ENCODE measurements around the gene DTD2. TPM values are rescaled to one million over a fixed set of nuclear protein-coding genes. Genes with fewer than 3 reads are reported as not detected.

The DTD2 gene
- total RNA-seq, 1 experiment from 2014 or later: 14.8 TPM

- Histone ChIP-seq H2AFZ (ENCODE audit: low read length) (no peak overlapping the region), H2BK12ac (ENCODE audit: insufficient read length, low read depth, low read length) (no peak overlapping the region), H3K4ac (ENCODE audit: low read depth, low read length) (no peak overlapping the region), H3K56ac (ENCODE audit: insufficient read length, low read depth, low read length) (no peak overlapping the region), H3K18ac (ENCODE audit: insufficient read length, low read depth, low read length) (no peak overlapping the region), H2BK5ac (ENCODE audit: insufficient read length, low read length) (no peak overlapping the region), H3K9me3 (ENCODE audit: control insufficient read depth, low read depth, low read length) (no peaks in the 10 kb centered on the region), H3K14ac (ENCODE audit: insufficient read depth, low read length) (no peak overlapping the region), H3K79me1 (ENCODE audit: insufficient read depth, low read depth, low read length, poor library complexity, severe bottlenecking) (no peaks in the 10 kb centered on the region), H2BK120ac (ENCODE audit: low read depth, low read length, poor library complexity, severe bottlenecking) (no peak overlapping the region), H4K91ac (ENCODE audit: insufficient read length, low read depth, low read length) (no peak overlapping the region), H3K27ac (ENCODE audit: insufficient read length, low read depth, low read length) (no peak overlapping the region), H3K9ac (ENCODE audit: extremely low read depth, insufficient read length, low read length) (no peak overlapping the region), H4K8ac (replicated peaks; ENCODE audit: insufficient read length, low read depth, low read length) (no peak overlapping the region), H3K4me2 (ENCODE audit: insufficient read depth, insufficient read length, low read length) (no peak overlapping the region), H3K79me2 (ENCODE audit: insufficient read depth, low read length) (no peaks in the 10 kb centered on the region), H2BK15ac (ENCODE audit: low read depth, low read length) (no peak overlapping the region), H2BK20ac (ENCODE audit: low read depth, low read length, poor library complexity, severe bottlenecking) (no peak overlapping the region), H3K4me1 (ENCODE audit: insufficient read depth, low read length) (no peaks in the 10 kb centered on the region), H3K23ac (ENCODE audit: insufficient read length, low read depth, low read length) (no peak overlapping the region), H3K23me2 (ENCODE audit: insufficient read length, low read depth, low read length, poor library complexity, severe bottlenecking) (no peaks in the 10 kb centered on the region), H3T11ph (ENCODE audit: low read length) (no peak overlapping the region), H3K27me3 (ENCODE audit: insufficient read depth, low read length) (no peaks in the 10 kb centered on the region), H4K20me1 (ENCODE audit: control insufficient read depth, insufficient read depth, insufficient read length) (no peaks in the 10 kb centered on the region), H2AK5ac (ENCODE audit: insufficient read length, low read length) (no peak overlapping the region), H4K5ac (ENCODE audit: insufficient read length, low read depth, low read length) (no peak overlapping the region)
- no peak overlapping the region for H3K4me3 Mint-ChIP-seq
- H3K4me1 Mint-ChIP-seq: no peaks in the 10 kb centered on the region
- TF ChIP-seq CTCF (conservative IDR thresholded peaks at IDR 0.05): no peak
- no CpG with 5 or more reads among the region's 8 CpGs for WGBS (ENCODE audit: extremely low coverage, insufficient read length, low lambda C conversion rate)
- DNase-seq: no peak
- no peaks in the 10 kb centered on the region for H3K27me3 Mint-ChIP-seq (ENCODE audit: low read depth)
- H3K9me3 Mint-ChIP-seq: no peaks in the 10 kb centered on the region
- H3K36me3 Mint-ChIP-seq (ENCODE audit: insufficient read depth in 1 of 3, low read depth in 3 of 3): peaks cover 12 to 38% (median 26%) of the 10 kb centered on the region in 3 experiments
- H3K27ac Mint-ChIP-seq: no peak overlapping the region
These were observed 8.2 kb downstream of the DTD2 start for GRCh38 chr14:31449136-31449535.

Data from H9 (cell line).